ENCODE results near the gene RYR2.

DNA sequence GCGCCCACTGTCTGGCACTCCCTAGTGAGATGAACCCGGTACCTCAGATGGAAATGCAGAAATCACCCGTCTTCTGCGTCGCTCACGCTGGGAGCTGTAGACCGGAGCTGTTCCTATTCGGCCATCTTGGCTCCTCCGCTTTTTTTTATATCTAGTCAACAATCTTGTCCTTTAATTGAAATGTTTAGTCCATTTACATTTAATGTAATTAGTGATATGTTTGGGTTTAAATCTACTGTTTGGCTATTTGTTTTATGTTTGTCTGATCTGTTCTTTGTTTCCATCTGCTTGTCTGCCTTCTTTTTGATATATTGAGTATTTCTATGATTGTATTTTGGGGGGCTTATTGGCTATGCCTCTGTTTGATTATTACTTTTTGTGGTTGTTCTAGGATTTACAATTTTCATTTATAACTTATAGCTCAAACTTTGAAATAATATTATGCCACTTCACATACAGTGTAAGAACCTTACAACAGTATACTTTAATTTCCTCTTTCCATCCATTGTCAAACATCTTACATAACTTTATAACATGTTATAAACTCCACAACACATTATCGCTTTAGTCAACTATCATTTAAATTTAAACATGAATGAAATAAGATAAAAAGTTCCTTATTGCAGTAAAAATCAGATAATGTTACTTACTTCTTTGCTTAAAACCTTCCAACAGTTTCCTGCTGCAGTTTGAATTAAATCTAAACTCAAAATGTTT, 16.5 kb upstream of the RYR2 start:
- TF ChIP-seq, protein P1, sequence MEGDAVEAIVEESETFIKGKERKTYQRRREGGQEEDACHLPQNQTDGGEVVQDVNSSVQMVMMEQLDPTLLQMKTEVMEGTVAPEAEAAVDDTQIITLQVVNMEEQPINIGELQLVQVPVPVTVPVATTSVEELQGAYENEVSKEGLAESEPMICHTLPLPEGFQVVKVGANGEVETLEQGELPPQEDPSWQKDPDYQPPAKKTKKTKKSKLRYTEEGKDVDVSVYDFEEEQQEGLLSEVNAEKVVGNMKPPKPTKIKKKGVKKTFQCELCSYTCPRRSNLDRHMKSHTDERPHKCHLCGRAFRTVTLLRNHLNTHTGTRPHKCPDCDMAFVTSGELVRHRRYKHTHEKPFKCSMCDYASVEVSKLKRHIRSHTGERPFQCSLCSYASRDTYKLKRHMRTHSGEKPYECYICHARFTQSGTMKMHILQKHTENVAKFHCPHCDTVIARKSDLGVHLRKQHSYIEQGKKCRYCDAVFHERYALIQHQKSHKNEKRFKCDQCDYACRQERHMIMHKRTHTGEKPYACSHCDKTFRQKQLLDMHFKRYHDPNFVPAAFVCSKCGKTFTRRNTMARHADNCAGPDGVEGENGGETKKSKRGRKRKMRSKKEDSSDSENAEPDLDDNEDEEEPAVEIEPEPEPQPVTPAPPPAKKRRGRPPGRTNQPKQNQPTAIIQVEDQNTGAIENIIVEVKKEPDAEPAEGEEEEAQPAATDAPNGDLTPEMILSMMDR (IDR thresholded peaks at IDR 0.05; ENCODE audit: low read length): no peak
- TF ChIP-seq EZH2 (IDR thresholded peaks at IDR 0.05; ENCODE audit: borderline replicate concordance, low read length): no peak
